IPS-15b (cell line): ENCODE results near the gene SEPTIN7.

Experiments
- H3K27me3 ChIP-seq: one replicate; pipeline ENCODE4 v1.6.1; 2013; ENCODE audit warnings: low read length; ENCODE audit not compliant: control insufficient read depth, insufficient read depth
- H3K36me3 ChIP-seq: one replicate; pipeline ENCODE4 v1.6.1; 2013; ENCODE audit warnings: low read length; ENCODE audit not compliant: control insufficient read depth, insufficient read depth
- H3K4me1 ChIP-seq: one replicate; pipeline ENCODE4 v1.6.1; 2013; ENCODE audit warnings: mild to moderate bottlenecking, low read length; ENCODE audit not compliant: control insufficient read depth, insufficient read depth
- H3K4me3 ChIP-seq: one replicate; pipeline ENCODE4 v1.5.1; 2013; ENCODE audit warnings: low read depth, low read length
- H3K9ac ChIP-seq: one replicate; pipeline ENCODE4 v1.6.1; 2013; ENCODE audit warnings: low read depth, mild to moderate bottlenecking, low read length
- H3K9me3 ChIP-seq: one replicate; pipeline ENCODE4 v1.6.1; 2013; ENCODE audit warnings: mild to moderate bottlenecking, low read length; ENCODE audit not compliant: control insufficient read depth, insufficient read depth

The SEPTIN7 gene

DNA sequence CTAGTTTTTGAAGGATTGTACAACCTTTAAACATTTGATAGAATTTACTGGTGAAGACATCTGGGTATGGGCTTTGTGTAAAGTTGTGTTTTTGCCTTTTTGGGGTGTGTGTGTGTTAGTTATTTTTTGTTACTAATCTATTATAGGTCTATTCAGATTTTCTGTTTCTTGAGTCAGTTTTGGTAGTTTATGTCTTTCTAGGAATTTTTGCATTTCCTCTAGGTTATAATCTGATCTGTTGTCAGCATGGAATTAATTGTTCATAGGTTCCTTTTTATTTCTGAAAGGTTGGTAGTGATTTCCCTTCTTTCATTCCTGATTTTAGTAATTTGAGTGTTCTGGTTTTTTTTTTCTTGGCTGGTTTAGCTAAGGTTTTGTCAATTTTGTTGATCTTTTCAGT lies 17.7 kb downstream of the SEPTIN7 start:
- Histone ChIP-seq H3K27me3 (no peaks in the 10 kb centered on the region), H3K4me1 (peaks cover 4% of the 10 kb centered on the region), H3K9me3 (no peaks in the 10 kb centered on the region), H3K9ac (no peak overlapping the region), H3K36me3 (no peaks in the 10 kb centered on the region), H3K4me3 (no peak overlapping the region)

DNA sequence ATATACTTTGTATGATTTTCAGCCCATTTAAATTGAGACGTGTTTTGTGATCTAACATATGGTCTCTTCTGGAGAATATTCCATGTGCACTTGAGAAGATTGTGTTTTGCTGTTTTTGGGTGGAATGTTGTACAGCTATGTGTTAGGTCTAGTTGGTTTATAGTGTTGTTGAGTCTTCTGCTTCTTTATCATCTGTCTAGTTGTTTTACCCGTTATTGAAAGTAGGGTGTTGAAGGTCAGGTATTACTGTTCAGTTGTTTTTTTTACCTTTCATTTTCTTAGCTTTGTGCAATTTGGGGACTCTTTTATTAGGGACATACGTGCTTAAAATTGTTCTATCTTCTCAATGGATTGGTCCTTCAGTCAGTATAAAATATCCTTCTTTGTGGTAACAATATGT lies 18.5 kb downstream of the SEPTIN7 start:
- Histone ChIP-seq H3K9me3 (no peaks in the 10 kb centered on the region), H3K9ac (no peak overlapping the region), H3K27me3 (no peaks in the 10 kb centered on the region), H3K4me1 (peaks cover 4% of the 10 kb centered on the region), H3K36me3 (no peaks in the 10 kb centered on the region), H3K4me3 (no peak overlapping the region)

DNA sequence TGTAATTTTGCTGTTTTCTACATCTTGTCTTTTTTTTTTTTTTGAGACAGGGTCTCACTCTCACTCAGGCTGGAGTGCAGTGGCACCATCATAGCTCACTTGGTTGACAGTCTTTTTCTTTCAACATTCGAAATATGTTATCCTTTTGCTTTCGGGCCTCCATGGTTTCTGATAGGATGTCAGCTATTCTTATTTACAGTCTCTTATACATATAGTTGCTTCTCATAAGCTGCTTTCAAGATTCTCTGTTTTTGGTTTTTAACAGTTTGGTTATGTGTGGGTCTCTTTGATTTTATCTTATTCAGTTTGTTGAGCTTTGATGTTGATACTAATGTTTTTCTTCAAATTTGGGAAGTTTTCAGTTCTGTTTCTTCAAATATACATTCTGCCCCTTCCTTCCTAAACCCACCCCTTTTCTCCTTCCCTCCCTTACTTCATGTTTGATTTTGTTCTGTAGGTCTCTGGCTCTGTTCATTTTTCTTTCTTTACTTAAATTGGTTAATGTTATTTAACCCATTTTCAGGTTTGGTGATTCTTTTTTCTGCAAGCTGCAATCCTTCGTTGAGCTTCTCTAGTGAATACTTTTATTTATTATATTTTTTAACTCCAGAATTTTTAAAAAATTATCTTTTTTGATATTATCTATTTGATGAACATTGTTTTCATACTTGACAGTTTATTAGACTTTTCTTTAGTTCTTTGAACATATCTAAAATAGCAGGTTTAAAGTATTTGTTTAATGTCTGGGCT lies 19.3 kb downstream of the SEPTIN7 start:
- H3K36me3 ChIP-seq: no peaks in the 10 kb centered on the region
- no peaks in the 10 kb centered on the region for H3K27me3 ChIP-seq
- H3K4me3 ChIP-seq: no peak overlapping the region
- H3K9me3 ChIP-seq: no peaks in the 10 kb centered on the region
- H3K9ac ChIP-seq: no peak overlapping the region
- H3K4me1 ChIP-seq: peaks cover 4% of the 10 kb centered on the region

DNA sequence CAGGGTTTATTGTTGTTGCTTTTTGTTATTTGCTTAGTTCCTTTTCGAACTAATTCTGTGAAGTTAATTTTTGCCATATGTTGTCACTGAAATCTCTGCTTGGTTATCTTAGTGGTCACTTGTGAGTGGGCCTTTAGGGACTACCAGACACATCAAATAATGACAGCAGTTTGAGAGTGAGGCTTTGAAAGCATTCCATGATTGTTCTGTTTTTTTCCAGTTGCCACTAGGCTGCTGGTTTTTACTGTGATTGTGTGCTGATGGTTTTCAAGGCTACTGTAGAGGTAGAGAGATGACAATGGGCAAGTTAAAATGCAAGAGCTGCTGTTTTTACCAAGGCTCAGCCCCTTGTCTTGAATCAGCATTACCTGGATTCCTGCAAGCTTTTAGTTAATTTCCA lies 20.0 kb downstream of the SEPTIN7 start:
- H3K4me3 ChIP-seq: no peak overlapping the region
- no peaks in the 10 kb centered on the region for H3K36me3 ChIP-seq
- no peaks in the 10 kb centered on the region for H3K27me3 ChIP-seq
- H3K4me1 ChIP-seq: peaks cover 4% of the 10 kb centered on the region
- H3K9ac ChIP-seq: no peak overlapping the region
- H3K9me3 ChIP-seq: no peaks in the 10 kb centered on the region

DNA sequence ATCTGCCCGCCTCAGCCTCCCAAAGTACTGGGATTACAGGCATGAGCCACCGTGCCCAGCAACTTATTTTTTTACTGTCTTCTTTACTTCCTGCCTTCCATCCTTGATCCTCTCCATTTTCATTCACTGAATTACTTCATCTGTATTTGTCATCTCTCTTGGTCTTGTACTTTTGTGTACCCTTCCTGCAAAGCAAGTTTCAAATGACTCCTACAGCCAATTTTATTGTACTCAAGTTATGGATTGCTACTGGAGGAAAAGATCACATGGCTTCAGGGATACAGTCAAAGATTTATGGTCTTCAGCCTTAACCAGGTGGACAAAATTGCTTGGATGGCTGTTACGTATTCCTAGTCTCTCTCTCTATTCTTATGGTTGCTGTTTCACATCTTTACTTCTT lies 22.6 kb downstream of the SEPTIN7 start:
- Histone ChIP-seq H3K27me3 (no peaks in the 10 kb centered on the region), H3K36me3 (no peaks in the 10 kb centered on the region), H3K9ac (no peak overlapping the region), H3K9me3 (no peaks in the 10 kb centered on the region), H3K4me1 (peaks cover 4% of the 10 kb centered on the region), H3K4me3 (no peak overlapping the region)

DNA sequence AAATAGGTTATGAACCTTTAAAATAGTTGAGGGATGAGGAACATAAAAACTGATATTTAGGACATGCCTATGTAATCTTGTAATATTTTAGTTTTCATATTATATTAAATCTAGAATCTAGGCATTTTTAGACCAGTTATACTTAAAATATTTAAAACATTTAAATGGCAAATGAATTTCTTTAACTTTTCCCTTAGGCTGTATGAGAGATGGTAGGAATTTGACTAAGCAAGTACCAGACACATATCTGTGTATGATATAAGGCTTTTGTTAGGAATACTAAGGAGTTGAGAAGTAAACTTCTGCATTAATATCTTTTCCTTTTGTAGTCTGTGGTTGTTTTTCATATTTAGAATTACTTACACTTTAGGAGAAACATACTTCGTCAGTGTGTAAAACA lies 25.1 kb downstream of the SEPTIN7 start:
- no peaks in the 10 kb centered on the region for H3K9me3 ChIP-seq
- H3K4me1 ChIP-seq: peaks cover 3% of the 10 kb centered on the region
- H3K9ac ChIP-seq: no peak overlapping the region
- no peaks in the 10 kb centered on the region for H3K36me3 ChIP-seq
- no peaks in the 10 kb centered on the region for H3K27me3 ChIP-seq
- no peak overlapping the region for H3K4me3 ChIP-seq

DNA sequence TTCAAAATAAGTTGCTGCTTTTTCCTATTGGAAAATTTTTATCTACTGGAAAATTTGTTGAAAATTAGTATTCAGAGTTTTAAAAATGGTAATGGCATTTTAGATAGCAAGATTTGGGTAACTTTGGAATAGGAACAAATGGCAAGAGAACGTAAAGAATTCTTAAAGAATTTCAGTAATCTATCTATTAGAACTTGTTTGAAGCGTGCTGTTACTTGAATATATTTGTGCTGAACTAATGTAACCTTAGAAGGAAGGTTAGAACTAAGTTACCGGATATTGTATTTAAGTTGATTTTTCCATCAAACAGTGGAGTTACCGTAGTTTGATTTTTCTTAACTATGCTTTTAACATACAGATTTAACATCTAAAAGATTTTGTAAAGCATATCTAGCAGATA lies 25.9 kb downstream of the SEPTIN7 start:
- peaks cover 4% of the 10 kb centered on the region for H3K4me1 ChIP-seq
- no peaks in the 10 kb centered on the region for H3K9me3 ChIP-seq
- H3K36me3 ChIP-seq: no peaks in the 10 kb centered on the region
- no peaks in the 10 kb centered on the region for H3K27me3 ChIP-seq
- H3K9ac ChIP-seq: no peak overlapping the region
- H3K4me3 ChIP-seq: no peak overlapping the region

DNA sequence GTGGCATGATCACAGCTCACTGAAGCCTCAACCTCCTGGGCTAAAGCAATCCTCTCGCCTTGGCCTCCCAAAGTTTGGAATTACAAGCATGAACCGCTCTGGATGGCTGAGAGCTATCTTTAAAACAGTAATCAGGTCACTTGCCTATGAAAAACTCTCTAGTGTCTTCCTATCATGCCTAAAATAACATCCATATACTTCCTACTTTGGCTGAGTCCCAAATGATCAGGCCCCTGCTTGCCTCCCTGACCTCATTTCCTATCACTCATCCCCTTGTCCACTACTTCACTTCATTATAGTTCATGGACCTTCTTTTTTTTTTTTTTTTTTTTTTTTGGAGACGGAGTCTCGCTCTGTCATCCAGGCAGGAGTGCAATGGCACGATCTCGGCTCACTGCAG lies 28.0 kb downstream of the SEPTIN7 start:
- peaks cover 4% of the 10 kb centered on the region for H3K4me1 ChIP-seq
- no peaks in the 10 kb centered on the region for H3K36me3 ChIP-seq
- no peaks in the 10 kb centered on the region for H3K9me3 ChIP-seq
- H3K9ac ChIP-seq: no peak overlapping the region
- no peaks in the 10 kb centered on the region for H3K27me3 ChIP-seq
- H3K4me3 ChIP-seq: no peak overlapping the region

DNA sequence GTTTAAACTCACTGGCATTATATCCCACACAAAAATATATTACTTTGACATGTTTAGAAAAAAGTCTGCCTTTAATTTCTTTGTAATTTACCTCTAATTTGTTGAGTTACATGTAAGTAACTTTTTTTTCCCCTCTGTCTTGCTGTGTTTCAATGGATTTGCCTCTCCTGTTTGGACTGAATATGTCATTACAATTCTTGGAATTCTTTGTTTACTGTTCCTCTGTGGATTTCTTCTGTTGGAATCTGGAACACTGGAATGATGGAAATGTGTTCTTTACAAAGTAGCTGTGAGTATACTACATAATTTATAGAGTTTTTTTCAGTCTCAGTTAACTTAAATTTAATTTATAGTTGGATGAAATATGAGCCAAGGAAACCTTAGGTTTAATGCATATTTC lies 30.4 kb downstream of the SEPTIN7 start:
- Histone ChIP-seq H3K9ac (no peak overlapping the region), H3K27me3 (no peaks in the 10 kb centered on the region), H3K4me3 (no peak overlapping the region), H3K9me3 (no peaks in the 10 kb centered on the region), H3K4me1 (peaks cover 4% of the 10 kb centered on the region), H3K36me3 (no peaks in the 10 kb centered on the region)

DNA sequence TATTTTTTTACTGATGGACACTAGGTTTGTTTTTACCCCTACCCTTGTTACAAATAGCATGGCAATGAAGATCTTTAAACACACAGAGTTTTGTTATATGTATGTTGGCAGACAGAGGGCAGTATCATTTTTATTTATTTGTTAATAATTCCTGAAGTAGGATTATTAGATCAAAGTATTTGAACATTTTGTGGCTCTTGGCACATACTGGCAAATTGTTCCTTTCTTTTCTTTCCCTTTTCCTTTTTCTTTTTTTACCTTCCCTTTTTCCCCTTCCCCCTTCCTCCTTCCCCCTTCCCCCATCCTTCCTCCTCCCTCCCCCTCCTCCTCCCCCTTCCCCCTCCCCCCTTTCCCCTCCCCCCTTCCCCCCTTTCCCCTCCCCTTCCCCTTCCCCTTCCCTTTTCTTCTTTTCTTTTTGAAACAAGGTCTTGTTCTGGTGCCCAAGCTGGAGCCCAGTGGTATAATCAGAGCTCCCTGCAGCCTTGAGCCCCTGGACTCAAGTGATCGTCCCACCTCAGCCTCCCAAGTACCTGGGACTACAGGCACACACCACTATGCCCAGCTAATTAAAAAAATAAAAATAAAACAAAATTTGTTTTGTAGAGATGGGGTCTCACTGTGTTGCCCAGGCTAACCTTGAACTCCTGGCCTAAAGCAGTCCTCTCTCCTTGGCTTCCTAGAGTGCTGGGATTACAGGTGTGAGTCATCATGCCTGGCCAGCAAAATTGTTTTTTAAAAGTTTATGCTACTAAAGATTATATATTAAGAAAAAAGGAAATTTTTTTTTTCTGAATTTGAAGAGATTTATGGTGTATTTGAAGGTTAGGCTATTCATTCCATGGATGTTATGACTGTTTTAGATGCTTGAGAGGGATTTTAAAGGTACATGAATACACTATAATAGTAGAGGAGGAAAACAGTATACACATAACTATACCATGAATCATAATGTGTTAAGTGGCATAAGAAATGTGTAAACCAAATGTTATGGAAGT lies 39.3 kb downstream of the SEPTIN7 start:
- Histone ChIP-seq H3K4me1 (no peaks in the 10 kb centered on the region), H3K9me3 (no peaks in the 10 kb centered on the region), H3K27me3 (no peaks in the 10 kb centered on the region), H3K36me3 (no peaks in the 10 kb centered on the region), H3K9ac (no peak overlapping the region), H3K4me3 (no peak overlapping the region)

DNA sequence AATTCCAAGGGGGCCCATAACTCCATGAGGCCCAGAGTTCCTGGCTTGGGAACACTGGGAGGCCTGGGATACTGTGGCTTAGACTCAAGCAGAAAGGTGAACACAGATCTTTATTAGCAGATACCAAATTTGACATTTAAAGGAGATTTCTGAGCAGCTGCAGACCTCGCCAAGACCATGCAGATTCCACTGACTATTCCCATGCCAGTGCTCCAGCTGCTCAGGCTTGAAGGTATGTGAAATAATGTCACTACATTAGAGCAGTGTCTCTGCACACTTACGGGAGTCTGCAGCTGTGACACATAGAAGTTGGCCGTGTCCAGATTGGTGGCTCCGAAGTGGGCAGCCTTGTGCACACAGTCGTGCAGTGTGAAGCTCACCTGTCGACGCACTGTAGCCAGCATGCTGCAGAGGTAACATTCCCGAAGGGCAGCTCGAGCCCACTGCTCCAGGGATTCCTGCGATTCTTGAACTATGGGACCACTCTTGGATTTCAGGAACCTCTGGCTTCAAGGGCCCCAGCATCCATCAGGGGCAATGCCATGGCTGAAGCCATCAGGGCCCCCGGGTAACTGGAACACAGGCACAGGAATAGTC lies 46.1 kb downstream of the SEPTIN7 start:
- H3K27me3 ChIP-seq: no peaks in the 10 kb centered on the region
- H3K4me3 ChIP-seq: no peak overlapping the region
- H3K36me3 ChIP-seq: no peaks in the 10 kb centered on the region
- no peaks in the 10 kb centered on the region for H3K4me1 ChIP-seq
- no peak overlapping the region for H3K9ac ChIP-seq
- no peaks in the 10 kb centered on the region for H3K9me3 ChIP-seq
